ENCODE results near the gene COX19. TPM values are rescaled to one million over a fixed set of nuclear protein-coding genes. Genes with fewer than 3 reads are reported as not detected.
A peak's percentile ranks its signal among the peaks of the same experiment; 100 is the strongest.

COX19 gene
- total and polyA plus RNA-seq, 4 donors = 3.1 to 17.0 (median 8.8) TPM

GRCh38 chr7:995571-995970 lies 20.2 kb upstream of the COX19 start:
- ATAC-seq (ENCODE audit: low FRiP score) = no peak
- Histone ChIP-seq H3K4me3 (ENCODE audit: low read length in 2 of 2) (no peak overlapping the region), H3K9me3 (ENCODE audit: control insufficient read depth, low read length) (no peaks in the 10 kb centered on the region), H3K27ac (ENCODE audit: low read depth in 1 of 2, low read length in 2 of 2) (no peak overlapping the region), H3K27me3 (ENCODE audit: control insufficient read depth in 1 of 2, insufficient read depth in 2 of 2, low read length in 1 of 2) (no peaks in the 10 kb centered on the region), H3K4me1 (ENCODE audit: control insufficient read depth in 1 of 2, insufficient read depth in 2 of 2, low read length in 2 of 2) (no peaks in the 10 kb centered on the region), H3K36me3 (ENCODE audit: control insufficient read depth in 1 of 2, insufficient read depth in 2 of 2, low read length in 1 of 2) (no peaks in the 10 kb centered on the region)
- intact Hi-C loops (cut with DNase I) = loop anchor here in 1 of 2 donors (5.0 kb wide), 1 partner anchor 147 kb away; no protein-coding TSS in a partner anchor
- no peak for DNase-seq
- WGBS, 2 donors = 84 to 87% methylated on average over 14 of the region's 14 CpGs

- H3K27ac ChIP-seq (ENCODE audit: low read depth in 1 of 2, low read length in 2 of 2) = no peak overlapping the region
- ATAC-seq (ENCODE audit: low FRiP score) (no peak), DNase-seq (no peak)
- no peaks in the 10 kb centered on the region for H3K4me1 ChIP-seq (ENCODE audit: control insufficient read depth in 1 of 2, insufficient read depth in 2 of 2, low read length in 2 of 2)
- H3K4me3 ChIP-seq (ENCODE audit: low read length in 2 of 2) = no peak overlapping the region
- no peaks in the 10 kb centered on the region for H3K36me3 ChIP-seq (ENCODE audit: control insufficient read depth in 1 of 2, insufficient read depth in 2 of 2, low read length in 1 of 2)
- intact Hi-C loops (cut with DNase I) = loop anchor here (5.0 kb wide), 1 partner anchor 148 kb away; no protein-coding TSS in a partner anchor
- no peaks in the 10 kb centered on the region for H3K27me3 ChIP-seq (ENCODE audit: control insufficient read depth in 1 of 2, insufficient read depth in 2 of 2, low read length in 1 of 2)
- 78 to 79% methylated on average over 28 of the region's 28 CpGs for WGBS, 2 donors
- H3K9me3 ChIP-seq (ENCODE audit: control insufficient read depth, low read length) = no peaks in the 10 kb centered on the region
These were observed 19.4 kb upstream of the COX19 start for GRCh38 chr7:994592-995308.

- Histone ChIP-seq H3K4me1 (ENCODE audit: control insufficient read depth in 1 of 2, insufficient read depth in 2 of 2, low read length in 2 of 2) (no peaks in the 10 kb centered on the region), H3K27ac (ENCODE audit: low read depth in 1 of 2, low read length in 2 of 2) (no peak overlapping the region), H3K9me3 (ENCODE audit: control insufficient read depth, low read length) (no peaks in the 10 kb centered on the region), H3K36me3 (ENCODE audit: control insufficient read depth in 1 of 2, insufficient read depth in 2 of 2, low read length in 1 of 2) (no peaks in the 10 kb centered on the region), H3K27me3 (ENCODE audit: control insufficient read depth in 1 of 2, insufficient read depth in 2 of 2, low read length in 1 of 2) (no peaks in the 10 kb centered on the region), H3K4me3 (ENCODE audit: low read length in 2 of 2) (no peak overlapping the region)
- WGBS, 2 donors = 19% methylated on average over 34 of the region's 34 CpGs
- intact Hi-C loops (cut with DNase I) = loop anchor here (1.0 to 5.0 kb wide), 2 partner anchors 72 to 149 kb away; no protein-coding TSS in a partner anchor
- DNase-seq (peak; percentile 99 to 100), ATAC-seq (ENCODE audit: low FRiP score) (peak; percentile 96)
These were observed 17.6 kb upstream of the COX19 start for GRCh38 chr7:992709-993607.

GRCh38 chr7:991729-992656 lies 16.6 kb upstream of the COX19 start:
- no peaks in the 10 kb centered on the region for H3K36me3 ChIP-seq (ENCODE audit: control insufficient read depth in 1 of 2, insufficient read depth in 2 of 2, low read length in 1 of 2)
- H3K27me3 ChIP-seq (ENCODE audit: control insufficient read depth in 1 of 2, insufficient read depth in 2 of 2, low read length in 1 of 2) = no peaks in the 10 kb centered on the region
- intact Hi-C loops (cut with DNase I) = loop anchor here in 1 of 2 donors (5.0 kb wide), 1 partner anchor 150 kb away; no protein-coding TSS in a partner anchor
- no peaks in the 10 kb centered on the region for H3K4me1 ChIP-seq (ENCODE audit: control insufficient read depth in 1 of 2, insufficient read depth in 2 of 2, low read length in 2 of 2)
- ATAC-seq (ENCODE audit: low FRiP score) = no peak
- H3K27ac ChIP-seq (ENCODE audit: low read depth in 1 of 2, low read length in 2 of 2) = no peak overlapping the region
- DNase-seq = no peak
- WGBS, 2 donors = 48 to 56% methylated on average over 34 of the region's 34 CpGs
- no peak overlapping the region for H3K4me3 ChIP-seq (ENCODE audit: low read length in 2 of 2)
- H3K9me3 ChIP-seq (ENCODE audit: control insufficient read depth, low read length) = no peaks in the 10 kb centered on the region

GRCh38 chr7:990933-991728 lies 15.8 kb upstream of the COX19 start:
- ATAC-seq (ENCODE audit: low FRiP score) (no peak), DNase-seq (no peak)
- intact Hi-C loops (cut with DNase I) = loop anchor here in 1 of 2 donors (5.0 kb wide), 1 partner anchor 151 kb away; no protein-coding TSS in a partner anchor
- H3K27me3 ChIP-seq (ENCODE audit: control insufficient read depth in 1 of 2, insufficient read depth in 2 of 2, low read length in 1 of 2) = no peaks in the 10 kb centered on the region
- 21 to 33% methylated on average over 31 to 35 of the region's 35 CpGs for WGBS, 2 donors
- no peaks in the 10 kb centered on the region for H3K9me3 ChIP-seq (ENCODE audit: control insufficient read depth, low read length)
- no peaks in the 10 kb centered on the region for H3K4me1 ChIP-seq (ENCODE audit: control insufficient read depth in 1 of 2, insufficient read depth in 2 of 2, low read length in 2 of 2)
- no peak overlapping the region for H3K27ac ChIP-seq (ENCODE audit: low read depth in 1 of 2, low read length in 2 of 2)
- H3K36me3 ChIP-seq (ENCODE audit: control insufficient read depth in 1 of 2, insufficient read depth in 2 of 2, low read length in 1 of 2) = no peaks in the 10 kb centered on the region
- H3K4me3 ChIP-seq (ENCODE audit: low read length in 2 of 2) = no peak overlapping the region

- intact Hi-C loops (cut with DNase I) = loop anchor here in 1 of 2 donors (5.0 kb wide), 1 partner anchor 152 kb away; no protein-coding TSS in a partner anchor
- no peak overlapping the region for H3K4me3 ChIP-seq (ENCODE audit: low read length in 2 of 2)
- no peak for ATAC-seq (ENCODE audit: low FRiP score)
- H3K27ac ChIP-seq (ENCODE audit: low read depth in 1 of 2, low read length in 2 of 2) = no peak overlapping the region
- DNase-seq = no peak
- H3K36me3 ChIP-seq (ENCODE audit: control insufficient read depth in 1 of 2, insufficient read depth in 2 of 2, low read length in 1 of 2) = no peaks in the 10 kb centered on the region
- no peaks in the 10 kb centered on the region for H3K9me3 ChIP-seq (ENCODE audit: control insufficient read depth, low read length)
- H3K4me1 ChIP-seq (ENCODE audit: control insufficient read depth in 1 of 2, insufficient read depth in 2 of 2, low read length in 2 of 2) = no peaks in the 10 kb centered on the region
- 71 to 75% methylated on average over 35 to 36 of the region's 36 CpGs for WGBS, 2 donors
- no peaks in the 10 kb centered on the region for H3K27me3 ChIP-seq (ENCODE audit: control insufficient read depth in 1 of 2, insufficient read depth in 2 of 2, low read length in 1 of 2)
These were observed 15.1 kb upstream of the COX19 start for GRCh38 chr7:990352-990932.

- Histone ChIP-seq H3K27me3 (ENCODE audit: control insufficient read depth in 1 of 2, insufficient read depth in 2 of 2, low read length in 1 of 2) (no peaks in the 10 kb centered on the region), H3K27ac (ENCODE audit: low read depth in 1 of 2, low read length in 2 of 2) (no peak overlapping the region), H3K4me1 (ENCODE audit: control insufficient read depth in 1 of 2, insufficient read depth in 2 of 2, low read length in 2 of 2) (no peaks in the 10 kb centered on the region), H3K36me3 (ENCODE audit: control insufficient read depth in 1 of 2, insufficient read depth in 2 of 2, low read length in 1 of 2) (no peaks in the 10 kb centered on the region), H3K4me3 (ENCODE audit: low read length in 2 of 2) (no peak overlapping the region), H3K9me3 (ENCODE audit: control insufficient read depth, low read length) (no peaks in the 10 kb centered on the region)
- DNase-seq (no peak), ATAC-seq (ENCODE audit: low FRiP score) (no peak)
- WGBS, 2 donors = 34 to 35% methylated on average over 14 to 15 of the region's 15 CpGs
- intact Hi-C loops (cut with DNase I) = no loop called here
These were observed 13.7 kb upstream of the COX19 start for GRCh38 chr7:988963-989529.
